Testis (tissue), 5 donors: ENCODE results near the gene CSTF3. TPM values are rescaled to one million over a fixed set of nuclear protein-coding genes. Genes with fewer than 3 reads are reported as not detected.

Source experiments
- DNase-seq: peaks from one replicate; pipeline ENCODE4 v3.0.0-alpha.2; 2019
- H3K27ac ChIP-seq, 2 donors: fragments of 200-600 bp; sonication (generic); one replicate each; pipeline ENCODE4 v1.5.1; 2019
- H3K27me3 ChIP-seq: fragments of 200-600 bp; sonication (generic); one replicate; pipeline ENCODE4 v1.5.1; 2019
- H3K36me3 ChIP-seq: fragments of 200-600 bp; sonication (generic); one replicate; pipeline ENCODE4 v1.5.1; 2017; ENCODE audit warnings: low read depth; ENCODE audit errors: missing control alignments
- H3K4me1 ChIP-seq: fragments of 200-600 bp; sonication (generic); one replicate; pipeline ENCODE4 v1.5.1; 2019
- H3K4me3 ChIP-seq, 2 donors: fragments of 200-600 bp; sonication (generic); one replicate each; pipeline ENCODE4 v1.5.1; 2017 to 2019
- H3K9me3 ChIP-seq: fragments of 200-600 bp; sonication (generic); one replicate; pipeline ENCODE4 v1.5.1; 2017
- CTCF ChIP-seq, 3 experiments: fragments of 450-650 bp in 2 of 3; fragments of 200-600 bp in 1 of 3; sonication (generic) in 1 of 3; IDR thresholded peaks; one replicate each; pipeline ENCODE4 v1.5.1; 2016 to 2019; ENCODE audit warnings: antibody characterized with exemption in 3 of 3, mild to moderate bottlenecking in 2 of 3, moderate library complexity in 1 of 3
- POLR2A ChIP-seq: fragments of 450-650 bp; IDR thresholded peaks from one replicate; pipeline ENCODE4 v1.6.1; 2017; ENCODE audit warnings: antibody characterized with exemption, mild to moderate bottlenecking, moderate library complexity
- WGBS, 2 donors: methylation state at CpG; one replicate each; pipeline ENCODE4 v1.1.5; 2018; 5-methylcytosine and 5-hydroxymethylcytosine counted together
- intact Hi-C: fragments of 100-400 bp; cut with DNase I; formaldehyde crosslinking; loops from one replicate; pipeline ENCODE4 v1.15.1; 2023; ENCODE audit warnings: low total_unique reads
- long read RNA-seq, 2 donors: transcript quantifications; one replicate each; lab custom pipeline, GENCODE V29; 2026
- polyA plus RNA-seq: library from polyadenylated mRNA; stranded (reverse); fragments of 350-450 nt; fragmentation: Illumina TruSeq; extraction: RNeasy Lipid Tissue Mini Kit (QIAGEN cat#74804); gene quantifications from one replicate; pipeline ENCODE4 v1.2.3, GENCODE V29; 2014; ENCODE audit warnings: low read depth, low replicate concordance; ENCODE audit not compliant: insufficient read depth
- total RNA-seq, 2 donors: library from RNA; depleted of rRNA; stranded (reverse); fragments of >200 nt; gene quantifications; one replicate each; pipeline ENCODE4 v1.2.3, GENCODE V29; 2016

CSTF3 gene
- total RNA-seq: 10 to 100 TPM; 31.0 to 46.6 TPM
- polyA plus RNA-seq: 46.4 TPM
- long read RNA-seq, donor 1, transcript CSTF3-202 (2 exons, 715 nt): major isoform, 21 of 51 reads
- long read RNA-seq, donor 1, transcript CSTF3-203 (3 exons, 1,132 nt): minor isoform, 19 of 51 reads
- long read RNA-seq, donor 1, transcript CSTF3-201 (21 exons, 2,797 nt): minor isoform, 5 of 51 reads
- long read RNA-seq, donor 1, partial matches to known transcripts: 6 of 51 reads
- long read RNA-seq, donor 1, other reads (novel, unspliced or antisense): 0 of 51 reads
- long read RNA-seq, donor 2, transcript CSTF3-202 (2 exons, 715 nt): major isoform, 6 of 18 reads
- long read RNA-seq, donor 2, partial matches to known transcripts: 6 of 18 reads
- long read RNA-seq, donor 2, other reads (novel, unspliced or antisense): 0 of 18 reads

GRCh38 chr11:33161120-33162005 lies at the start of gene CSTF3:
TSS of gene CSTF3 (minus strand) at chr11:33161480. CDS start at chr11:33161325, 155 bp downstream.
- intact Hi-C loops: loop anchor here (10.0 kb wide), 1 partner anchor 173 kb away; no protein-coding TSS in a partner anchor
- Histone ChIP-seq H3K27me3 (no peaks in the 10 kb centered on the region), H3K9me3 (no peaks in the 10 kb centered on the region), H3K36me3 (no peaks in the 10 kb centered on the region), H3K27ac (peak within 1 kb of the TSS; percentile 83 to 84), H3K4me1 (no peaks in the 10 kb centered on the region), H3K4me3 (peak within 1 kb of the TSS; percentile 70 to 80)
- 1 to 2% methylated on average over 36 to 40 of the region's 40 CpGs for WGBS, 2 donors
- TF ChIP-seq POLR2A (peak; percentile 33), CTCF (IDR thresholded peaks at IDR 0.05) (peak; percentile 44 to 86 (median 85))
- peak; percentile 100 for DNase-seq

GRCh38 chr11:33208150-33208549 lies 46.9 kb upstream of the CSTF3 start:
- 97% methylated on average over 1 of the region's 1 CpG for WGBS, 2 donors
- H3K4me3 ChIP-seq: no peak overlapping the region
- intact Hi-C loops: no loop called here
- DNase-seq: no peak
- H3K27ac ChIP-seq: no peak overlapping the region
- no peaks in the 10 kb centered on the region for H3K27me3 ChIP-seq
- H3K36me3 ChIP-seq: no peaks in the 10 kb centered on the region
- H3K9me3 ChIP-seq: no peaks in the 10 kb centered on the region
- no peak for TF ChIP-seq POLR2A
- no peak for TF ChIP-seq CTCF (IDR thresholded peaks at IDR 0.05)
- H3K4me1 ChIP-seq: no peaks in the 10 kb centered on the region

- TF ChIP-seq POLR2A: no peak
- TF ChIP-seq CTCF (IDR thresholded peaks at IDR 0.05): no peak
- Histone ChIP-seq H3K4me3 (no peak overlapping the region), H3K9me3 (no peaks in the 10 kb centered on the region), H3K27me3 (no peaks in the 10 kb centered on the region), H3K4me1 (no peaks in the 10 kb centered on the region), H3K36me3 (no peaks in the 10 kb centered on the region), H3K27ac (no peak overlapping the region)
- intact Hi-C loops: no loop called here
- WGBS, 2 donors: 63 to 77% methylated on average over 4 of the region's 4 CpGs
- no peak for DNase-seq
Observed at GRCh38 chr11:33207408-33207985, 46.2 kb upstream of the CSTF3 start.

GRCh38 chr11:33197915-33198727 lies 36.8 kb upstream of the CSTF3 start:
- 89 to 91% methylated on average over 14 of the region's 14 CpGs for WGBS, 2 donors
- H3K27ac ChIP-seq: no peak overlapping the region
- no peak for DNase-seq

More at GRCh38 chr11:33197915-33198727, 36.8 kb upstream of the CSTF3 start:
- Histone ChIP-seq H3K9me3 (no peaks in the 10 kb centered on the region), H3K4me3 (no peak overlapping the region), H3K4me1 (no peaks in the 10 kb centered on the region), H3K27me3 (no peaks in the 10 kb centered on the region), H3K36me3 (no peaks in the 10 kb centered on the region)
- intact Hi-C loops: no loop called here
- no peak for TF ChIP-seq POLR2A
- TF ChIP-seq CTCF (IDR thresholded peaks at IDR 0.05): no peak
